ENCODE measurements around the gene TRIM64. TPM values are rescaled to one million over a fixed set of nuclear protein-coding genes. Genes with fewer than 3 reads are reported as not detected.
"Not testable (repeated sequence)": the region's sequence is repeated elsewhere in the genome, so short reads cannot be mapped to it uniquely, and the experiment has no call there.

Gene TRIM64, protein sequence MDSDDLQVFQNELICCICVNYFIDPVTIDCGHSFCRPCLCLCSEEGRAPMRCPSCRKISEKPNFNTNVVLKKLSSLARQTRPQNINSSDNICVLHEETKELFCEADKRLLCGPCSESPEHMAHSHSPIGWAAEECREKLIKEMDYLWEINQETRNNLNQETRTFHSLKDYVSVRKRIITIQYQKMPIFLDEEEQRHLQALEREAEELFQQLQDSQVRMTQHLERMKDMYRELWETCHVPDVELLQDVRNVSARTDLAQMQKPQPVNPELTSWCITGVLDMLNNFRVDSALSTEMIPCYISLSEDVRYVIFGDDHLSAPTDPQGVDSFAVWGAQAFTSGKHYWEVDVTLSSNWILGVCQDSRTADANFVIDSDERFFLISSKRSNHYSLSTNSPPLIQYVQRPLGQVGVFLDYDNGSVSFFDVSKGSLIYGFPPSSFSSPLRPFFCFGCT
- total RNA-seq = not detected in 2 replicates

DNA sequence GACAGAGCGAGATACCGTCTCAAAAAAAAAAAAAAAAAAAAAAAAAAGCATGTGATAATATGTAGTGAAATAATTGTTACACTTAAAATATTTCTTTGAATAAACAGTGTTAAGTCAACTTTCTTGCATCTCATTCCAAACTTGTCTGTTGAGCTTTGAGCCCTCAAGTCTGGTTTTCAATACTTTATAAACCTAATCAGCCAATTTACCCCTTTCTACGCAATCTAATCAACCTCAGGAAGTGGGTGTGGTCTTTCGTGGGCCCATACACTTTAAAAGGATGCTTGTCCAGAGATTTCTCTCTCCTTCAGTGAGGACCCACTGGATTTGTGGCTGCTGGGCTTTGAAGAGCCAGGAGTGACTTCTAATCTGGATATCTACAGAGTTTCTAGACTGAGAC lies at the start of gene TRIM64:
Gene TRIM64 (plus strand): TSS at position 301 of the 400 bp plus-strand sequence. CDS start 2,467 bp downstream, outside the sequence.
- not testable (repeated sequence) for DNase-seq (ENCODE audit: low read depth)

DNA sequence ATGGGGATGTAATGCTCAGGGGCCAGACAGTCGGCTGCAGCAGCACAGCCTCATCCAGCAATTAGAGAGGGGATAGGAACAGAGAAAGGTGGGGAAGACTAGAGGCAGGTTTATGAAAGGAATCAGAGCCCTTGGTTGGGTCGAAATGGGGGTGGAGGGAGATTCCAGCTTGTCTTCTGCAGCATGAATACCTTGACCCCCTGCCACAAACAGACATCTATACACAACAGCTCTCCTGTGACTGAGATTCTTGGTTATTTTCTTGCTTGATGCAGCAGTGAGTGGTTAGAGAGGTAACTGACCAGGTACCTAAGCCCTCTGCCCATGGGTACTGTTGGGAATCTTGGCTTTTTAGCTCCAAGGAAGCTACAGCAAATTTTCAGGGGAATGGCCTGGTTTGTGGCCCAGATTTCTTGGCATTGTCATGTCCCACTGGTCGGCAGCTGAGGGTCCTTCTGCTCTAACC lies 43.6 kb upstream of the TRIM64 start, which contains the start of gene TRIM49D1:
Gene TRIM49D1 (minus strand): TSS at position 51 of the 466 bp plus-strand sequence. CDS start 4,535 bp downstream, outside the sequence.
- no peak for DNase-seq (ENCODE audit: low read depth)

DNA sequence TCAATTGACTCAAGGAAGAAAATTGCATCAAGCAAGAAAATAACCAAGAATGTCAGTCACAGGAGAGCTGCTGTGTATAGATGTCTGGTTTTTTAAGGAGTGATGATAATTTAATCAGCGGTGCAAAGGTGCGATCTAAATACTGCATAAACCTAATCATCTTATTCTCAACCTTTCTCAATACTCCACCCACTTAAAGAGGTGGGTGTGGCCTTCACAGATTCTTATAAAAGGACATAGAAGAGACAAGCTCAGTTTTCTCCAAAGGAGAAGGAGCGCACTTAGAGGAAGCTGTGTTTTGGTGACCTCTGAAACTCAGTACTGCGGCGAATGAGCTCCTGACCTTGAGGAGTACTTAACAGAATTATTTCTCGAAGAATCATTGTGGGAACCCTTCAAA lies 42.1 kb upstream of the TRIM64 start, which contains the start of gene TRIM49D2:
Gene TRIM49D2 (plus strand): TSS at position 301 of the 400 bp plus-strand sequence. CDS start 2,698 bp downstream, outside the sequence.
- DNase-seq (ENCODE audit: low read depth) = not testable (repeated sequence)

DNA sequence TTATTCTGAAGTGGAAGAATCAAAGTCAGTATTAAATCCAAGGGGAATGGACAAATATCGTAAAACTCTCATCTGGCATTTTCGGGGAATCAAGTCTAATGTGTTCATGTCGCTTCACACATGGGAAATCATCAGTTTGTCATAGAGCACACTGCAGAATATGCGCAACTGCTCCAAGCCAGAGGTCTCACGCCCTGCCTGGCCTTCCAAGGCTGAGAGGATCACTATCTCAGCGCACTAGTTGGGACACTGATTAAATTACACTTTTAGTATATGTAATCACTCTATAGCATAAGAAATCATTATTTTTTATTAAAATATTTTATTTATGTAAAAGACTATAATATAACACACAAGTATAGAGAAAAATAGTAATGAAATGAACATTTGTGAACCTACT lies 5.0 kb upstream of the TRIM64 start:
- DNase-seq (ENCODE audit: low read depth) = not testable (repeated sequence)

Other genes starting within 250 kb of the TRIM64 start
- not detected in 2 replicates for gene TRIM49, start 157.5 kb upstream of the TRIM64 start, total RNA-seq
- not detected in 2 replicates for gene TRIM64B, start 87.5 kb upstream of the TRIM64 start, total RNA-seq
- gene TRIM49D1, start 43.8 kb upstream of the TRIM64 start, total RNA-seq = not detected in 2 replicates
- not detected in 2 replicates for gene TRIM49D2, start 42.0 kb upstream of the TRIM64 start, total RNA-seq
- not detected in 2 replicates for gene TRIM49C, start 65.1 kb downstream of the TRIM64 start, total RNA-seq
- not detected in 2 replicates for gene UBTFL1, start 119.9 kb downstream of the TRIM64 start, total RNA-seq
- gene NAALAD2, start 168.6 kb downstream of the TRIM64 start, total RNA-seq = 0.10 TPM in 1 of 2 replicates, not detected in the other